Hepatocyte (in vitro differentiated cells): ENCODE results near the gene ACAD9.

Experiments used
- EZH2 ChIP-seq: fragments of 200-600 bp; sonication (generic); IDR thresholded peaks from 2 replicates; pipeline ENCODE4 v1.6.1; 2016; ENCODE audit warnings: antibody characterized with exemption, mild to moderate bottlenecking, borderline replicate concordance
- TF ChIP-seq, protein P1 (sequence below): fragments of 200-600 bp; sonication (generic); IDR thresholded peaks from 2 replicates; pipeline ENCODE4 v1.5.1; 2016; ENCODE audit warnings: antibody characterized with exemption, mild to moderate bottlenecking; ENCODE audit not compliant: poor library complexity

DNA sequence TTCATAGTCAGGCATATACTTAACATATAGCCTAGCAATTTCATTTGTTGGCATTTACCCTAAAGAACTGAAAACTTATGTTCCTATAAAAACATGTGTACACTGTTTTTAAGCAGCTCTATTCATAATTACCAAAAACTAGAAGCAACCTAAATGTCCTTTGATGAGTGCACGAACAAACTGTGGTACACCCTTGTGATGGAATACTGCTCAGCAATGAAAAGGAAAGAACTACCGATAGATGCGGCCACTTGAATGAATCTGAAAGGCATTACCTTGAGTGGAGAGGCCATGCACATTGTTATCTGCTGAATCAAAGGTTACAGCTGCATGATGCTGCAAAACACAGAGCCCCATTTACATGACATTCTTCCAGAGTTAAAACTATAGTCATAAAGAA lies 69.7 kb downstream of the ACAD9 start:
- no peak for TF ChIP-seq EZH2
- TF ChIP-seq, protein P1, sequence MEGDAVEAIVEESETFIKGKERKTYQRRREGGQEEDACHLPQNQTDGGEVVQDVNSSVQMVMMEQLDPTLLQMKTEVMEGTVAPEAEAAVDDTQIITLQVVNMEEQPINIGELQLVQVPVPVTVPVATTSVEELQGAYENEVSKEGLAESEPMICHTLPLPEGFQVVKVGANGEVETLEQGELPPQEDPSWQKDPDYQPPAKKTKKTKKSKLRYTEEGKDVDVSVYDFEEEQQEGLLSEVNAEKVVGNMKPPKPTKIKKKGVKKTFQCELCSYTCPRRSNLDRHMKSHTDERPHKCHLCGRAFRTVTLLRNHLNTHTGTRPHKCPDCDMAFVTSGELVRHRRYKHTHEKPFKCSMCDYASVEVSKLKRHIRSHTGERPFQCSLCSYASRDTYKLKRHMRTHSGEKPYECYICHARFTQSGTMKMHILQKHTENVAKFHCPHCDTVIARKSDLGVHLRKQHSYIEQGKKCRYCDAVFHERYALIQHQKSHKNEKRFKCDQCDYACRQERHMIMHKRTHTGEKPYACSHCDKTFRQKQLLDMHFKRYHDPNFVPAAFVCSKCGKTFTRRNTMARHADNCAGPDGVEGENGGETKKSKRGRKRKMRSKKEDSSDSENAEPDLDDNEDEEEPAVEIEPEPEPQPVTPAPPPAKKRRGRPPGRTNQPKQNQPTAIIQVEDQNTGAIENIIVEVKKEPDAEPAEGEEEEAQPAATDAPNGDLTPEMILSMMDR: no peak
